ENCODE measurements around the gene ZNF17. TPM values are rescaled to one million over a fixed set of nuclear protein-coding genes. Genes with fewer than 3 reads are reported as not detected.

ZNF17 gene
- total and polyA plus RNA-seq, 2 experiments from 2014 or later: 2.6 to 10.7 TPM

GRCh38 chr19:57403737-57404563, 7.0 kb upstream of the ZNF17 start:
- TF ChIP-seq EZH2 (IDR thresholded peaks at IDR 0.05; ENCODE audit: low read depth, unreplicated experiment): no peak
- no peak for TF ChIP-seq REST (IDR thresholded peaks at IDR 0.05; ENCODE audit: unreplicated experiment)
- TF ChIP-seq ZNF331 (CRISPR knock-in tag; IDR thresholded peaks at IDR 0.05; ENCODE audit: low read depth): no peak
- TF ChIP-seq ETS1 (IDR thresholded peaks at IDR 0.05): no peak
- no peak for TF ChIP-seq NANOG (IDR thresholded peaks at IDR 0.05; ENCODE audit: borderline replicate concordance)
- no peak for TF ChIP-seq POLR2AphosphoS5 (IDR thresholded peaks at IDR 0.05; ENCODE audit: low read depth)
- TF ChIP-seq STAT1 (IDR thresholded peaks at IDR 0.05; ENCODE audit: unreplicated experiment): no peak
- no peak for TF ChIP-seq JUNB (IDR thresholded peaks at IDR 0.05; ENCODE audit: unreplicated experiment)
- no peak for TF ChIP-seq CREB1 (CRISPR knock-in tag; IDR thresholded peaks at IDR 0.05; ENCODE audit: low read depth)
- Histone ChIP-seq H4K20me1 (replicated peaks; ENCODE audit: insufficient read depth) (no peaks in the 10 kb centered on the region), H3K4me2 (no peak overlapping the region), H3F3A (replicated peaks; ENCODE audit: low read depth) (no peaks in the 10 kb centered on the region), H3K4me3 (no peak overlapping the region), H3K36me3 (ENCODE audit: insufficient read depth) (peaks cover 3% of the 10 kb centered on the region; the same call in 1 of the 2 replicates), H3K79me2 (replicated peaks; ENCODE audit: insufficient read depth) (no peaks in the 10 kb centered on the region), H3K9me2 (ENCODE audit: insufficient read depth) (no peaks in the 10 kb centered on the region), H2AFZ (no peak overlapping the region), H3K27ac (ENCODE audit: low read depth) (no peak overlapping the region), H3K27me3 (ENCODE audit: insufficient read depth) (no peaks in the 10 kb centered on the region), H3K4me1 (ENCODE audit: insufficient read depth) (no peaks in the 10 kb centered on the region)
- H3K36me3 Mint-ChIP-seq (ENCODE audit: low read depth): peaks cover 26% of the 10 kb centered on the region
- H3K9me3 Mint-ChIP-seq: peaks cover 20% of the 10 kb centered on the region
- H3K27ac Mint-ChIP-seq: no peak overlapping the region
- ATAC-seq: no peak
- H3K4me3 Mint-ChIP-seq: no peak overlapping the region
- H3K27me3 Mint-ChIP-seq (ENCODE audit: insufficient read depth, low read depth, poor library complexity): peaks cover 8% of the 10 kb centered on the region
- no peaks in the 10 kb centered on the region for H3K4me1 Mint-ChIP-seq
- no peak for DNase-seq (ENCODE audit: low spot score)

- peaks cover 2% of the 10 kb centered on the region; the same call in 2 of the 3 replicates for H3K4me1 Mint-ChIP-seq
- no peak for TF ChIP-seq ZNF331 (CRISPR knock-in tag; IDR thresholded peaks at IDR 0.05; ENCODE audit: low read depth)
- peak; percentile 90 to 92 for TF ChIP-seq CTCF (conservative IDR thresholded peaks at IDR 0.05; ENCODE audit: low read depth in 2 of 2)
- H3K9me3 Mint-ChIP-seq: peaks cover 20% of the 10 kb centered on the region
- H3K27me3 Mint-ChIP-seq (ENCODE audit: insufficient read depth, low read depth, poor library complexity): peaks cover 11% of the 10 kb centered on the region
- H3K36me3 ChIP-seq (ENCODE audit: insufficient read depth): no peaks in the 10 kb centered on the region
- DNase-seq (ENCODE audit: low spot score) (peak; percentile 93), ATAC-seq (peak; percentile 86)
- no peaks in the 10 kb centered on the region for H3F3A ChIP-seq (replicated peaks; ENCODE audit: low read depth)
- H3K27ac Mint-ChIP-seq: no peak overlapping the region
- no peak overlapping the region for H3K27ac ChIP-seq (ENCODE audit: low read depth)
- no peaks in the 10 kb centered on the region for H3K27me3 ChIP-seq (ENCODE audit: insufficient read depth)
- H3K9me2 ChIP-seq (ENCODE audit: insufficient read depth): no peaks in the 10 kb centered on the region
- no peak overlapping the region for H3K4me2 ChIP-seq
- H2AFZ ChIP-seq: peak overlapping the region; percentile 57; the same call in 1 of the 2 replicates
- no peak overlapping the region for H3K4me3 ChIP-seq
- no peak overlapping the region; the same call in 2 of the 3 replicates for H3K4me3 Mint-ChIP-seq
- no peaks in the 10 kb centered on the region for H3K4me1 ChIP-seq (ENCODE audit: insufficient read depth)
- peaks cover 5% of the 10 kb centered on the region for H3K79me2 ChIP-seq (replicated peaks; ENCODE audit: insufficient read depth)
- no peaks in the 10 kb centered on the region for H4K20me1 ChIP-seq (replicated peaks; ENCODE audit: insufficient read depth)
- peaks cover 7% of the 10 kb centered on the region for H3K36me3 Mint-ChIP-seq (ENCODE audit: low read depth)
Observed at GRCh38 chr19:57406516-57407123, 4.3 kb upstream of the ZNF17 start.

All from GM23338 (cell line).